Mucosa of descending colon (tissue), 3 donors: Measurements from ENCODE around the gene EHBP1. TPM values are rescaled to one million over a fixed set of nuclear protein-coding genes. Genes with fewer than 3 reads are reported as not detected.

Experiments
- ATAC-seq: fragments of 200-7000 bp; cut with Tn5 transposase; one replicate; pipeline ENCODE4 v1.9.1; 2020; ENCODE audit warnings: mild to moderate bottlenecking, moderate library complexity
- DNase-seq, 3 donors: peaks; one replicate each; pipeline ENCODE4 v3.0.0-alpha.2; 2020
- H3K36me3 ChIP-seq: fragments of 200-600 bp; one replicate; pipeline ENCODE4 v1.8.0; 2021; ENCODE audit warnings: low read depth, mild to moderate bottlenecking
- H3K4me1 ChIP-seq: fragments of 200-600 bp; one replicate; pipeline ENCODE4 v1.8.0; 2021; ENCODE audit warnings: low read depth, mild to moderate bottlenecking
- H3K4me3 ChIP-seq: fragments of 200-600 bp; one replicate; pipeline ENCODE4 v1.8.0; 2021; ENCODE audit warnings: mild to moderate bottlenecking
- H3K9me3 ChIP-seq: fragments of 200-600 bp; one replicate; pipeline ENCODE4 v1.8.0; 2021; ENCODE audit warnings: mild to moderate bottlenecking
- intact Hi-C, 2 donors: fragments of 100-400 bp; cut with DNase I in 1 of 2; cut with micrococcal nuclease in 1 of 2; formaldehyde crosslinking; loops; one replicate each; pipeline versions ENCODE4 v1.11.0 to v1.11.1; 2022; cut with DNase I, micrococcal nuclease
- total RNA-seq, 3 donors: library from RNA; stranded (reverse); fragmentation: NEBNext Ultra II Directional in 2 of 3; extraction: Animal tissue kit (Norgen Biotek cat#: 25700) in 2 of 3; gene quantifications; one replicate each; pipeline versions ENCODE4 v1.2.1 to v1.2.4, GENCODE V29; 2021 to 2023
- TF ChIP-seq, protein P1 (sequence below): fragments of 200-600 bp; IDR thresholded peaks from one replicate; pipeline ENCODE4 v1.8.0; 2022; ENCODE audit warnings: antibody characterized with exemption, mild to moderate bottlenecking
- donor health status: DM: no; HTN: no; CAD: no; lungs with moderate emphysema.
- donor health status: DM: no; HTN: no; CAD: no.
- donor health status: DM: no; HTN: yes; CAD: no.

EHBP1 gene
- total RNA-seq, 3 donors from 2014 or later, result 26.9 to 136 (median 28.2) TPM

GRCh38 chr2:62928015-62928414 is 222.5 kb downstream of the EHBP1 start:
- Histone ChIP-seq H3K36me3 (no peaks in the 10 kb centered on the region), H3K4me3 (no peak overlapping the region), H3K4me1 (no peaks in the 10 kb centered on the region), H3K9me3 (no peaks in the 10 kb centered on the region)
- intact Hi-C loops, result no loop called here
- DNase-seq (no peak), ATAC-seq (no peak)
- TF ChIP-seq, protein P1, sequence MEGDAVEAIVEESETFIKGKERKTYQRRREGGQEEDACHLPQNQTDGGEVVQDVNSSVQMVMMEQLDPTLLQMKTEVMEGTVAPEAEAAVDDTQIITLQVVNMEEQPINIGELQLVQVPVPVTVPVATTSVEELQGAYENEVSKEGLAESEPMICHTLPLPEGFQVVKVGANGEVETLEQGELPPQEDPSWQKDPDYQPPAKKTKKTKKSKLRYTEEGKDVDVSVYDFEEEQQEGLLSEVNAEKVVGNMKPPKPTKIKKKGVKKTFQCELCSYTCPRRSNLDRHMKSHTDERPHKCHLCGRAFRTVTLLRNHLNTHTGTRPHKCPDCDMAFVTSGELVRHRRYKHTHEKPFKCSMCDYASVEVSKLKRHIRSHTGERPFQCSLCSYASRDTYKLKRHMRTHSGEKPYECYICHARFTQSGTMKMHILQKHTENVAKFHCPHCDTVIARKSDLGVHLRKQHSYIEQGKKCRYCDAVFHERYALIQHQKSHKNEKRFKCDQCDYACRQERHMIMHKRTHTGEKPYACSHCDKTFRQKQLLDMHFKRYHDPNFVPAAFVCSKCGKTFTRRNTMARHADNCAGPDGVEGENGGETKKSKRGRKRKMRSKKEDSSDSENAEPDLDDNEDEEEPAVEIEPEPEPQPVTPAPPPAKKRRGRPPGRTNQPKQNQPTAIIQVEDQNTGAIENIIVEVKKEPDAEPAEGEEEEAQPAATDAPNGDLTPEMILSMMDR, result no peak

GRCh38 chr2:62931536-62931935 is 226.0 kb downstream of the EHBP1 start:
- Histone ChIP-seq H3K36me3 (no peaks in the 10 kb centered on the region), H3K4me1 (no peaks in the 10 kb centered on the region), H3K9me3 (no peaks in the 10 kb centered on the region), H3K4me3 (no peak overlapping the region)
- intact Hi-C loops, result no loop called here
- no peak for ATAC-seq
- TF ChIP-seq, protein P1, result no peak
- DNase-seq, result no peak

GRCh38 chr2:62933398-62933917 is 227.9 kb downstream of the EHBP1 start:
- Histone ChIP-seq H3K4me3 (no peak overlapping the region), H3K36me3 (no peaks in the 10 kb centered on the region), H3K9me3 (no peaks in the 10 kb centered on the region), H3K4me1 (no peaks in the 10 kb centered on the region)
- intact Hi-C loops, result no loop called here
- no peak for ATAC-seq
- TF ChIP-seq, protein P1, result no peak
- no peak for DNase-seq

DNA sequence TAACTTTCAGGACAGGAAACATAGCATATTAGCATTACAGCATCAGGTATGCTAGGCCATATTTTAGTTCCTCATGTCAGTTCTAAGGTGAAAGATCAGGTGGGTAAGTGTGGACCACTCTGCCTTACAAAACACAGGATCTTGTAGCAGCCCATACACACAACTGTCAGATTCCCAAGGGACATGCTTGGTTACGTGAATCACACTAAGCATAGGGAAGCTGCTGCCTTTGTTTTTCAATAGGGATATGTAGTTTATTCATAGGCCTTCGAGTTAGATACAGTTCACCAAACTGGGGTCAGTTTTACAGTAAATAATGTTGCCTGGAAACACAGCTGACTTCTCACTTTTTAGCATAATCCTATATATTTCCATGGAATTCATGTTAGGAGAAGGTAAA is 229.0 kb downstream of the EHBP1 start:
- ATAC-seq (no peak), DNase-seq (no peak)
- H3K4me3 ChIP-seq, result no peak overlapping the region
- no peaks in the 10 kb centered on the region for H3K36me3 ChIP-seq
- no peaks in the 10 kb centered on the region for H3K9me3 ChIP-seq
- intact Hi-C loops, result no loop called here
- TF ChIP-seq, protein P1, result no peak
- H3K4me1 ChIP-seq, result no peaks in the 10 kb centered on the region

GRCh38 chr2:62938126-62938525 is 232.6 kb downstream of the EHBP1 start:
- H3K4me3 ChIP-seq, result no peak overlapping the region
- intact Hi-C loops, result no loop called here
- no peaks in the 10 kb centered on the region for H3K9me3 ChIP-seq
- H3K4me1 ChIP-seq, result no peaks in the 10 kb centered on the region
- TF ChIP-seq, protein P1, result no peak
- no peaks in the 10 kb centered on the region for H3K36me3 ChIP-seq
- no peak for ATAC-seq
- no peak for DNase-seq
